Heart left ventricle (tissue), 16 donors: ENCODE data around the gene TNS3. TPM values are rescaled to one million over a fixed set of nuclear protein-coding genes. Genes with fewer than 3 reads are reported as not detected.
"Not testable (repeated sequence)": the region's sequence is repeated elsewhere in the genome, so short reads cannot be mapped to it uniquely, and the experiment has no call there.

Source experiments
- ATAC-seq, 4 donors: fragments of 200-7000 bp; cut with Tn5 transposase; one replicate each; pipeline ENCODE4 v1.9.1; 2020 to 2022; ENCODE audit warnings: moderate library complexity in 4 of 4, mild to moderate bottlenecking in 3 of 4, moderate number of reproducible peaks in 1 of 4
- DNase-seq, 5 donors: peaks; one replicate each; pipeline ENCODE4 v3.0.0-alpha.2; 2020
- H3K27ac ChIP-seq, 12 donors: fragments of 200-600 bp; sonication (generic) in 4 of 12; one replicate each; pipeline versions ENCODE4 v1.5.0 to v1.8.0; 2016 to 2022; ENCODE audit warnings: mild to moderate bottlenecking in 2 of 12
- H3K27me3 ChIP-seq, 9 donors: fragments of 200-600 bp; sonication (generic) in 2 of 9; one replicate each; pipeline versions ENCODE4 v1.5.1 to v1.8.0; 2016 to 2022; ENCODE audit warnings: mild to moderate bottlenecking in 3 of 9
- H3K36me3 ChIP-seq, 9 donors: fragments of 200-600 bp; sonication (generic) in 2 of 9; one replicate each; pipeline versions ENCODE4 v1.5.0 to v1.8.0; 2018 to 2022; ENCODE audit warnings: mild to moderate bottlenecking in 2 of 9
- H3K4me1 ChIP-seq, 12 donors: fragments of 200-600 bp; sonication (generic) in 4 of 12; one replicate each; pipeline versions ENCODE4 v1.5.0 to v1.8.0; 2016 to 2022; ENCODE audit warnings: mild to moderate bottlenecking in 3 of 12
- H3K4me3 ChIP-seq, 12 donors: fragments of 200-600 bp; sonication (generic) in 4 of 12; one replicate each; pipeline versions ENCODE4 v1.5.0 to v1.8.0; 2017 to 2022; ENCODE audit warnings: mild to moderate bottlenecking in 9 of 12, moderate library complexity in 4 of 12
- H3K9me3 ChIP-seq, 12 donors: fragments of 200-600 bp; sonication (generic) in 4 of 12; one replicate each; pipeline versions ENCODE4 v1.5.0 to v1.8.0; 2016 to 2022; ENCODE audit warnings: mild to moderate bottlenecking in 1 of 12
- POLR2A ChIP-seq, 2 donors: fragments of 450-650 bp; IDR thresholded peaks; one replicate each; pipeline ENCODE4 v1.6.1; 2017; ENCODE audit warnings: antibody characterized with exemption in 2 of 2, mild to moderate bottlenecking in 2 of 2, moderate library complexity in 2 of 2
- WGBS, 4 donors: extraction: QIAGEN DNeasy Blood & Tissue Kit in 2 of 4; methylation state at CpG; one replicate each; pipeline versions ENCODE4 v1.1.5 to v1.1.7; 2013 to 2018; 5-methylcytosine and 5-hydroxymethylcytosine counted together
- intact Hi-C, 10 donors: fragments of 100-400 bp; cut with DNase I; formaldehyde crosslinking; loops; one replicate each; pipeline versions ENCODE4 v1.11.1 to v1.14.2; 2022
- polyA plus RNA-seq, 2 donors: library from polyadenylated mRNA; stranded (reverse); fragments of 200-250 nt; gene quantifications; one replicate each; pipeline ENCODE4 v1.2.3, GENCODE V29; 2013
- total RNA-seq, 9 donors: library from RNA; depleted of rRNA in 2 of 9; stranded (reverse); fragments of >200 nt in 2 of 9; fragmentation: NEBNext Ultra II Directional in 3 of 9; extraction: Animal tissue kit (Norgen Biotek cat#: 25700) in 3 of 9; gene quantifications; one replicate each; pipeline versions ENCODE4 v1.1.0 to v1.2.4, GENCODE V29; 2016 to 2023
- TF ChIP-seq, protein P1 (sequence below), 12 donors: fragments of 200-600 bp; sonication (generic) in 4 of 12; IDR thresholded peaks; one replicate each; pipeline versions ENCODE4 v1.5.0 to v1.8.0; 2018 to 2022; ENCODE audit warnings: antibody characterized with exemption in 12 of 12, mild to moderate bottlenecking in 5 of 12
- donor health status: ischemic (EF 13 %, LVEDD 7.1; RV severe dilation, severe dysfunction).
- donor health status: healthy with polysubstance abuse.
- donor health status: DM: no; HTN: yes; CAD: no.
- donor health status: DM: no; HTN: no; CAD: no.
- donor health status: ischemic (EF 25% LVEDD 6.9; RV normal size, moderate dysfunction).
- donor health status: ischemic (EF 25% LVEDD 5.7; RV mildly dilated, moderate dysfunction).
- donor health status: healthy.
- donor health status: DM: yes; HTN: yes; CAD: no.
- donor health status: ischemic (EF 35%, LVEDD 5.7; RV mildly dilated, moderate dysfunction).
- donor health status: nonischemic (EF 11% LVEDD 7.7; RV severe dilation, severe dysfunction).
- donor health status: DM: yes; HTN: yes; CAD: no.
- donor health status: PGD.
- donor health status: ischemic (EF 29% LVEDD 5.4; RV normal size, mild dysfunction).
- donor health status: nonischemic (EF 23%, LVEDD 6.1; RV moderate dilation, normal function).

TNS3 gene
- total and polyA plus RNA-seq, 11 donors = 10.1 to 116 (median 32.7) TPM

DNA sequence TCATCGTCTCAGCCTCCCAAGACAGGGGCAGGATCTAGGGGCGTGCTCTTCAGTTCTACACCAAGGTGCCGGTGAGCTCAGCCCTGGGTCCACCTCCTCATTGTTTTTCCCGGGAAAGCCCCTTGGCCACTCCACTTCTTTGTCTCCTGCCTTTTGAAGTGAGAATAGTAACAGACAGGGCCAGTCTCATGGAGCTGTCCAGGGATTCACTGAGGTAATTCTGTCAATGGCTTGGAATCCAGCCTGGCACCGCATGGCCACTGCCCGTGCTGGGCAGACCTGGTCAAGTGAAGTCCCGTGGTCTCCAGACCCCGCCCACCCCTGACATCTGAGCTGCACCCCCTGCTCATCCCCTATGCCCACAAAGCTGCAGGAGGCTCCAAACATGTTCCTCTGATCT lies 138.9 kb downstream of the TNS3 start:
- Histone ChIP-seq H3K4me1 (peaks cover 0 to 44% (median 22%) of the 10 kb centered on the region in 12 donors), H3K9me3 (no peaks in the 10 kb centered on the region), H3K27ac (no peak overlapping the region), H3K27me3 (no peaks in the 10 kb centered on the region), H3K36me3 (peaks cover 0 to 27% (median 13%) of the 10 kb centered on the region in 9 donors), H3K4me3 (no peak overlapping the region)
- intact Hi-C loops = loop anchor here in 4 of 10 donors (5.0 to 10.0 kb wide), 2 partner anchors 139 to 142 kb away; partner anchors contain the start of gene TNS3 (in 4 of the 4)
- TF ChIP-seq, protein P1, sequence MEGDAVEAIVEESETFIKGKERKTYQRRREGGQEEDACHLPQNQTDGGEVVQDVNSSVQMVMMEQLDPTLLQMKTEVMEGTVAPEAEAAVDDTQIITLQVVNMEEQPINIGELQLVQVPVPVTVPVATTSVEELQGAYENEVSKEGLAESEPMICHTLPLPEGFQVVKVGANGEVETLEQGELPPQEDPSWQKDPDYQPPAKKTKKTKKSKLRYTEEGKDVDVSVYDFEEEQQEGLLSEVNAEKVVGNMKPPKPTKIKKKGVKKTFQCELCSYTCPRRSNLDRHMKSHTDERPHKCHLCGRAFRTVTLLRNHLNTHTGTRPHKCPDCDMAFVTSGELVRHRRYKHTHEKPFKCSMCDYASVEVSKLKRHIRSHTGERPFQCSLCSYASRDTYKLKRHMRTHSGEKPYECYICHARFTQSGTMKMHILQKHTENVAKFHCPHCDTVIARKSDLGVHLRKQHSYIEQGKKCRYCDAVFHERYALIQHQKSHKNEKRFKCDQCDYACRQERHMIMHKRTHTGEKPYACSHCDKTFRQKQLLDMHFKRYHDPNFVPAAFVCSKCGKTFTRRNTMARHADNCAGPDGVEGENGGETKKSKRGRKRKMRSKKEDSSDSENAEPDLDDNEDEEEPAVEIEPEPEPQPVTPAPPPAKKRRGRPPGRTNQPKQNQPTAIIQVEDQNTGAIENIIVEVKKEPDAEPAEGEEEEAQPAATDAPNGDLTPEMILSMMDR (IDR thresholded peaks at IDR 0.05) = no peak
- no peak for TF ChIP-seq POLR2A (IDR thresholded peaks at IDR 0.05)
- 64 to 70% (median 66%) methylated on average over 8 of the region's 8 CpGs for WGBS, 4 donors
- ATAC-seq (peak in 1 of 4 donors; percentile 32), DNase-seq (no peak)

DNA sequence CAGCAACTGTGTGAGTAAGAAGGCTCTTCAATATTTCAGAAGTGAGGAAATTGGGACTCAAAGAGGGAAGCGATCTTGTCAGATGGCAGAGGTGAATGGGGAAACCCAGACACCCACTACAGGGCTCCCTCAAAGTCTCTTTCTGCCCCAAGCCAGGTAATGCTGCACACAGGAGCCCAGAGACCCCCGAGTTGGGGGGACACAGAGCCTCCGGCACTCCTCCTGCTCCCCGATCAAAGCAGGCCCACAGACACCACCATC lies 139.4 kb downstream of the TNS3 start:
- H3K4me3 ChIP-seq = no peak overlapping the region
- peaks cover 0 to 26% (median 15%) of the 10 kb centered on the region in 9 donors for H3K36me3 ChIP-seq
- H3K9me3 ChIP-seq = no peaks in the 10 kb centered on the region
- TF ChIP-seq, protein P1 (IDR thresholded peaks at IDR 0.05) = no peak
- no peak for TF ChIP-seq POLR2A (IDR thresholded peaks at IDR 0.05)
- DNase-seq = no peak
- no peak overlapping the region for H3K27ac ChIP-seq
- H3K4me1 ChIP-seq = peaks cover 0 to 44% (median 22%) of the 10 kb centered on the region in 12 donors
- ATAC-seq = no peak
- intact Hi-C loops = loop anchor here in 4 of 10 donors (5.0 to 10.0 kb wide), 2 partner anchors 140 to 142 kb away; partner anchors contain the start of gene TNS3 (in 4 of the 4)
- no peaks in the 10 kb centered on the region for H3K27me3 ChIP-seq
- 93 to 98% (median 94%) methylated on average over 4 of the region's 4 CpGs for WGBS, 4 donors

DNA sequence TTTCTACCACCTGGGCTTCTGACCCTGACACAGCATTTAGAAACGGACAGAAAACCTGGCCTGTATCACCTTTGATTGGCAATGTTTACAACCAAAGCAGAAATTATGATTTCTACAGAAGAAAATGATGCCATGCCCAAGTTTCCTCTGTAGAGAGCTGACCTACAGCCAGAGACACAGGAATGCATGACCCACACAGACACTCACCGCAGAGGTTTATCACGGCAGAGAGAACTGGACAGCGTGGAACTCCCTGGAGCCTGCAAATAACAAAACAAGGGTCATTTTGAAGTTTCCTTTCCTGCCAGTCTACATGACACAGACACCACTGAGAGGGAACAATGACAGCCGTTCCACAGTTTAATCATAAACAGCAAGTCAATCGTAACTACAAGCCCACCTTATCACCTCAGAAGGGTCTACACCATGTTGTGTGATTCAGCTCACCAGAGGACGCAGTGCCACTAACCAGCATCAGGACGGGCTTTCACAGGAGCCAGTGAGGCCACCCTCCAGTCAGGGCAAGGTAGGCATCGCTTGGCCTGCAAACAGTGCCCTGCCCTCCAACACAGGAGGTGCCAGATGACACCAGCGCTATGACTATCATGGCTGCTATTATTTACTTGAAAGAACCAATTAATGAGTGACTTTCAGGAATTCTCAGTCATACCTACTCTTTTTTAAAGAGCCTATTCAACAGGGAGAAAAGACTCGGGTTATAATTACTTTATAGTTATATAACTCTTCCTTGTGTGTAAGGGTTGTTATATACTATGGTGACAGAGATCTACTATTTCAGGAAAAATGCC lies 139.9 kb downstream of the TNS3 start:
- TF ChIP-seq, protein P1 (IDR thresholded peaks at IDR 0.05) = no peak
- intact Hi-C loops = loop anchor here in 4 of 10 donors (5.0 to 10.0 kb wide), 2 partner anchors 140 to 143 kb away; partner anchors contain the start of gene TNS3 (in 4 of the 4)
- H3K36me3 ChIP-seq = peaks cover 0 to 26% (median 15%) of the 10 kb centered on the region in 9 donors
- H3K4me1 ChIP-seq = peaks cover 0 to 44% (median 21%) of the 10 kb centered on the region in 12 donors
- WGBS, 4 donors = 65 to 78% (median 68%) methylated on average over 9 to 11 of the region's 11 CpGs
- no peak overlapping the region for H3K4me3 ChIP-seq
- no peaks in the 10 kb centered on the region for H3K9me3 ChIP-seq
- ATAC-seq (peak; percentile 12 to 47 (median 26)), DNase-seq (no peak)
- H3K27ac ChIP-seq = peak overlapping the region in 2 of 12 donors; percentile 13 to 29
- no peaks in the 10 kb centered on the region for H3K27me3 ChIP-seq

DNA sequence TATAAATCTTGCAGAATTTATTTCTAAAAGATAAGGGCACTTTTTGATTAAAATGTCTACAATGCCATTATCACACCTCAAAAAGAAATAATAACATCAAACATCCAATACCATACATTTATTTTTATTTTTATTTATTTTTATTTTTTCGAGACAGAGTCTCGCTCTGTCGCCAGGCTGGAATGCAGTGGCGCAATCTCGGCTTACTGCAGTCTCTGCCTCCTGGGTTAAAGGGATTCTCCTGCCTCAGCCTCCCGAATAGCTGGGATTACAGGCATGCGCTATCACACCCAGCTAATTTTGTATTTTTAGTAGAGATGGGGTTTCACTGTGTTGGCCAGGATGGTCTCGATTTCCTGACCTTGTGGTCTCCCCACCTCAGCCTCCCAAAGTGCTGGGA lies 140.9 kb downstream of the TNS3 start:
- not testable (repeated sequence) for H3K9me3 ChIP-seq, H3K27me3 ChIP-seq, H3K4me3 ChIP-seq, H3K27ac ChIP-seq, ATAC-seq, DNase-seq
- peaks cover 0 to 35% (median 14%) of the 10 kb centered on the region in 12 donors for H3K4me1 ChIP-seq
- H3K36me3 ChIP-seq = peaks cover 0 to 26% (median 15%) of the 10 kb centered on the region in 9 donors
- intact Hi-C loops = loop anchor here in 4 of 10 donors (5.0 to 10.0 kb wide), 2 partner anchors 141 to 144 kb away; partner anchors contain the start of gene TNS3 (in 4 of the 4)
- WGBS, 4 donors = 85 to 97% (median 89%) methylated on average over 8 of the region's 8 CpGs
